WTC11 (cell line): ENCODE measurements around the gene LCN15.

ENCODE experiments used
- ATF1 ChIP-seq: sonication (generic); formaldehyde crosslinking; IDR thresholded peaks from 2 replicates; pipeline ENCODE4 v1.8.1; 2023; ENCODE audit warnings: mild to moderate bottlenecking, moderate library complexity, missing genetic modification reagents
- GABPB1 ChIP-seq: sonication (generic); formaldehyde crosslinking; IDR thresholded peaks from 2 replicates; pipeline ENCODE4 v1.8.1; 2023; ENCODE audit warnings: mild to moderate bottlenecking, missing genetic modification reagents
- IRF1 ChIP-seq: sonication (generic); formaldehyde crosslinking; IDR thresholded peaks from 2 replicates; pipeline ENCODE4 v1.8.0; 2023; ENCODE audit warnings: missing genetic modification reagents
- ZNF232 ChIP-seq: sonication (generic); formaldehyde crosslinking; IDR thresholded peaks from 2 replicates; pipeline ENCODE4 v1.8.0; 2022; ENCODE audit warnings: mild to moderate bottlenecking, missing genetic modification reagents
- TF ChIP-seq, protein P1 (sequence below): fragments of 250-450 bp; sonication (Bioruptor Pico); IDR thresholded peaks from 2 replicates; pipeline ENCODE4 v1.9.0; 2021; ENCODE audit warnings: mild to moderate bottlenecking
- TF ChIP-seq, protein P2 (sequence below): fragments of 200-600 bp; IDR thresholded peaks from 2 replicates; pipeline ENCODE4 v1.8.0; 2022; ENCODE audit warnings: antibody characterized with exemption

DNA sequence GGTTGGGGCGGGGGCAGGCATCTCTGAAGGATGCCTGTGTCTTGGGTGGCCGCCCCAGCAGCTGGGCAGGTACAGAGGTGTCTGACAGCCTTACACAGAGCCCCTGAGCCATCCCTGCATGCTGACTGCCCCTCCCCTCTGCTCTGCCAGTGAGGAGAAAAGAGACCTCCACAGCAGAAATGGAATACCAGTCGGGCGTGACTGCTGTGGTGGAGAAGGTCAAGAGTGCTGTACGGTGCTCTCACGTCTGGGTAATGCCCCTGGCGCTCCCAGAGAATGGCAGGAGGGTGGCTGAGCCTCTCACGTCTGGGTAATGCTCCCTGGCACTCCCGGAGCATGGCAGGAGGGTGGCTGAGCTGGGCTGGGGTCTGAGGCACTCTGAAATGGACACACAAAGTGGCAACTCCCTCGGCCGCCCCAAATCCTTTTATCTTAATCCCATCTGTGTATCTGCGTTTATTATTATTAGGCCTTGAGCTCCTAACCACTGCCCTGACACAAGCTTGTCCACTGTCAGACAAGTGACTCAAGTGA lies 41.0 kb upstream of the LCN15 start:
- TF ChIP-seq, protein P1, sequence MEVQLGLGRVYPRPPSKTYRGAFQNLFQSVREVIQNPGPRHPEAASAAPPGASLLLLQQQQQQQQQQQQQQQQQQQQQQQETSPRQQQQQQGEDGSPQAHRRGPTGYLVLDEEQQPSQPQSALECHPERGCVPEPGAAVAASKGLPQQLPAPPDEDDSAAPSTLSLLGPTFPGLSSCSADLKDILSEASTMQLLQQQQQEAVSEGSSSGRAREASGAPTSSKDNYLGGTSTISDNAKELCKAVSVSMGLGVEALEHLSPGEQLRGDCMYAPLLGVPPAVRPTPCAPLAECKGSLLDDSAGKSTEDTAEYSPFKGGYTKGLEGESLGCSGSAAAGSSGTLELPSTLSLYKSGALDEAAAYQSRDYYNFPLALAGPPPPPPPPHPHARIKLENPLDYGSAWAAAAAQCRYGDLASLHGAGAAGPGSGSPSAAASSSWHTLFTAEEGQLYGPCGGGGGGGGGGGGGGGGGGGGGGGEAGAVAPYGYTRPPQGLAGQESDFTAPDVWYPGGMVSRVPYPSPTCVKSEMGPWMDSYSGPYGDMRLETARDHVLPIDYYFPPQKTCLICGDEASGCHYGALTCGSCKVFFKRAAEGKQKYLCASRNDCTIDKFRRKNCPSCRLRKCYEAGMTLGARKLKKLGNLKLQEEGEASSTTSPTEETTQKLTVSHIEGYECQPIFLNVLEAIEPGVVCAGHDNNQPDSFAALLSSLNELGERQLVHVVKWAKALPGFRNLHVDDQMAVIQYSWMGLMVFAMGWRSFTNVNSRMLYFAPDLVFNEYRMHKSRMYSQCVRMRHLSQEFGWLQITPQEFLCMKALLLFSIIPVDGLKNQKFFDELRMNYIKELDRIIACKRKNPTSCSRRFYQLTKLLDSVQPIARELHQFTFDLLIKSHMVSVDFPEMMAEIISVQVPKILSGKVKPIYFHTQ (CRISPR knock-in tag) = no peak
- TF ChIP-seq ATF1 (CRISPR knock-in tag) = no peak
- TF ChIP-seq, protein P2, sequence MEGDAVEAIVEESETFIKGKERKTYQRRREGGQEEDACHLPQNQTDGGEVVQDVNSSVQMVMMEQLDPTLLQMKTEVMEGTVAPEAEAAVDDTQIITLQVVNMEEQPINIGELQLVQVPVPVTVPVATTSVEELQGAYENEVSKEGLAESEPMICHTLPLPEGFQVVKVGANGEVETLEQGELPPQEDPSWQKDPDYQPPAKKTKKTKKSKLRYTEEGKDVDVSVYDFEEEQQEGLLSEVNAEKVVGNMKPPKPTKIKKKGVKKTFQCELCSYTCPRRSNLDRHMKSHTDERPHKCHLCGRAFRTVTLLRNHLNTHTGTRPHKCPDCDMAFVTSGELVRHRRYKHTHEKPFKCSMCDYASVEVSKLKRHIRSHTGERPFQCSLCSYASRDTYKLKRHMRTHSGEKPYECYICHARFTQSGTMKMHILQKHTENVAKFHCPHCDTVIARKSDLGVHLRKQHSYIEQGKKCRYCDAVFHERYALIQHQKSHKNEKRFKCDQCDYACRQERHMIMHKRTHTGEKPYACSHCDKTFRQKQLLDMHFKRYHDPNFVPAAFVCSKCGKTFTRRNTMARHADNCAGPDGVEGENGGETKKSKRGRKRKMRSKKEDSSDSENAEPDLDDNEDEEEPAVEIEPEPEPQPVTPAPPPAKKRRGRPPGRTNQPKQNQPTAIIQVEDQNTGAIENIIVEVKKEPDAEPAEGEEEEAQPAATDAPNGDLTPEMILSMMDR = no peak
- no peak for TF ChIP-seq GABPB1 (CRISPR knock-in tag)
- TF ChIP-seq ZNF232 = no peak
- TF ChIP-seq IRF1 (CRISPR knock-in tag) = no peak
